Measurements from ENCODE around the gene ZNF511.

Gene ZNF511

DNA sequence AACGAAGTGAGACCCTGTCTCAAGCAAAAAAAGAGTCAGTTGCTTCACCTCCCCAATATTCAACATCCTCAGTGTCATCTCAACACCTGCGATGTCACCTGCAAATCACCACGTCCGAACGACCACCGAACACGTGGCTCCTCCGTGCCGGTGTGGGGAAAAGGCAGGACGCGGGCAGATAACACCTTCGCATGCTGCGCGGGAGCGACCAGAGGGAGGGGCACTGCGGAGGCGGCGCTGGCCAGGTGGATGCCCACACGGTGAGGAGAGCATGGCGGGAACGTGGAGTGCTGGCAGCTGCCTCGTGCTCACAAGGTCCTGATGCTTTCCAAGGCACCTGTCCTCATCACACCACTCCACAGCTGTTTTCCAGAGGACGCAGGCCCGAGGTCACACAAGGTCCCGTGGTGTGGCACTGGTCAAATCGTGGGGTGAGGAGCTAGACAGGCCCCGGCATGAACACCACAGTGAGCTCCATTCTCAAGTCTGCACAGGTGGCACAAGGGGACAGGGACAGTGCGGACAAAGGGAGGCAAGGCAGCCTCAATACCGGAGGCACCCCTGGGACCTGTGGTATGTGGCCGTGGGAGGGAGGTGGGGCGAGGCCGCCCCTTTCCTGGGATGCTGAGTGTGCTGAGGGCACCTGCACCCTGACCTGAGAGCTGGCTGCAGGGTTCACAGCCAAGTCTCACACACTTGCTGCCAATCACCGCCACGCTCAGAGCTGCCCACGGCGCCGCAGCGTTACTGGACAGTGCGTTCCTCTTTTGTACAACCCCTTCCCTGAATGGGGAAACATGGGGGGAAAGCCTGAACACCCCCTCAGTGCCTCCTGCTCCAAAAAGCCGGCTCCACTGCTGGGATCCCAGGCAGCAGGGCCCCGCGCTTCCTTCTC, 13.0 kb upstream of the ZNF511 start:
- DNase-seq = no peak

DNA sequence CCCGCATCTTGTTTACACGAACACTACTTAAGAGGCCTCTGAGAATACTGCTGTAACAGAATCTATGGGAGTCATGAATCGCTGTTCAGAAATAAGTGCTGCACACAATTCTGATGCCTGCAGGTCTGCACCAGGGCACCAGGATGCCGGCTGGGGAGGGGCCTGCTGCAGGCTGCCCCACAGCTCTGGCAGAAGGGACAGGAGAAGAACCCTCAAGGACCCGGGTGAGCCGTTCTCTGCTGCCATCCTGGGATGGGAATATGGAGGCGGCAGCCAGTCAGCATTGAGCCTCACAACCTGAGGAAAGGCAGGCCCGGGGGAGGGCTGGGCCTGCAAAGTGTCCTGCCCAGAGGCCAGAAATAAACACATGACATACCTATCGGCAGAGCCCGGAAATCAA, 11.2 kb upstream of the ZNF511 start:
- no peak for DNase-seq

DNA sequence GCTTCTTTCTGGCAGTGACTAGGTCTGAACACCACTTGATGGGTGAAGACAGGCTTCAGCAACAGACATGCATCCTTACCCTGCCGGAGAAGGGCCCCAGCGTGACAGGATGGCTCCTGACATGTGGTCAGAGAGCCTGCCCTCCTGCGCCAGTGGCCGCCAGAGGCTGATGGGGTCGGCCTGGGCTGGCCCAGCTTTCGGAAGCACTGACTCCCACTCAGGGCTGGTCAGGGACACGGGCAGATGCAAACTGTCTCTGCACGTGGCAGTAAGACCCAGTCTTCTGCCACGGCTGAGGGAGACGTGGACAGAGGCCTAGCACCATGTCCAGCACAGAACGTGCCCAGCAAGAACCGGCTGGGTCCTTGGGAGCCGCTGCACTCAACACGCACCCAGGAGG, 10.2 kb upstream of the ZNF511 start:
- DNase-seq = no peak

DNA sequence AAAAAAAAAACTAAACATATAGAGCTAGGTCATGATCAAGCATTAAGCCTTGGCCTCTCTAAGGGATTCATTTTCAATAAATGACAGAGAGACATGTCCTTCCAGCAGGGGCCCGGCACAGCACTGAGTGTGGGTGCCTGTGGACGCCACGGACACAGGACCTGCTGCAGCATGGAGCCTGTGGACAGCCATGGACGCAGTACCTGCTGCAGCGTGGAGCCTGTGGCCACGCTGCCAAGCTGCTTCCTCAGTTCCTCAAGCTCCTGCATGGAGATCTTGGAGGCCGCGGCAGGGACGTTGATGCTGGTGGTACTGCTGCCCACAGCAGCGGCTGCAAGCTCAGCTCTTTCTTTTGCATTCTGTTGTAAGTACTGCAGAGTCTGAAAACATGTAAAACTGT, 9.5 kb upstream of the ZNF511 start:
- DNase-seq = no peak

DNA sequence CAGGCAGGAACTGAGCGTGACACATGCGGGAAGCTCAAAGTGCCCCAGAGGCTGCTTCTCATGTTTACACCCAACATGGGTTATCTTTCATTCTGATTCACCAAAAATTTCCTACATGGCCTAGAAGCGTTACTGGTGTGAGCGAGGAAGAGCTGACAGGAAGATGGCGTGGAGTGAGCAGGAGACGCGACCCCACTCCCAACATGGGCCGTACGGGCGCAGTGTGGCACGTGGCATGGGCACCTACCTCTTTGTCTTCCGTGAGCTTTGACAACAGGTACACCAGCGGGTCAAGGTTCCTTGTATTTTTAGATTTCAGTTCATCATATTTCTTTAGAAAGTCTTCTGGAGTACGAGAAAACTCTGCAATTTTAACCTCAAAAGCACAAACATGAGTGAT, 9.0 kb upstream of the ZNF511 start:
- no peak for DNase-seq

DNA sequence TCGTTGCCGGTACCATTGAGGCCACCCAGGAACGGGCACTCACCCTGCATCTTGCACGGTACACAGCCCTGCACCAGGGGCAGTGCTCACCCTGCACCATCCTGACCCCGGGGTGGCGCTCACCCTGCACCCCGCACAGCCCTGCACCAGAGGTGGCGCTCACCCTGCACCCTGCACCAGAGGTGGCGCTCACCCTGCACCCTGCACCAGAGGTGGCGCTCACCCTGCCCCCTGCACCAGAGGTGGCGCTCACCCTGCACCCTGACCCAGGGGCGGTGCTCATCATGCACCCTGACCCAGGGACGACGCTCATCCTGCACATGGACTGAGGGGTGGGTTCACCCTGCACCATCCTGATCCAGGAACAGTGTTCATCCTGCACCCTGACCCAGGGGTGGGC, 6.5 kb upstream of the ZNF511 start:
- DNase-seq = no peak

DNA sequence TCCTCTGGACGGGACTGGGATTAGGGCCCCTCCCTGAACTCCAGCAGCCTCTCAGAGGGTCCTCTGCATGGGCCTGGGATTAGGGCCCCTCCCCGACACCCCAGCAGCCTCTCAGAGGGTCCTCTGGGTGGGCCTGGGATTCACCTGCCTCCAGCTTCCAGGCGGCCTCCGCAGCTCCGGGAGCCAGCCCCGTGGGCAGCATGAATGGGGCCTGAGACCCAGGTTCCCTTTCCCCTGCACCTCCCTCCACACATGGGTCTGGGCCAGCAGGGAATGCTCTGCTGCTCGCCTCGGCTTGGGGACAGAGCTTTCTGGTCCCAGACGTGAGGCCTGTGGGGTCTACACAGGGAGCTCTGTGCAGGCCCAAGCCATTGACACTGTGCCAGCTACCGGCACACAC, 5.5 kb upstream of the ZNF511 start:
- DNase-seq = no peak

DNA sequence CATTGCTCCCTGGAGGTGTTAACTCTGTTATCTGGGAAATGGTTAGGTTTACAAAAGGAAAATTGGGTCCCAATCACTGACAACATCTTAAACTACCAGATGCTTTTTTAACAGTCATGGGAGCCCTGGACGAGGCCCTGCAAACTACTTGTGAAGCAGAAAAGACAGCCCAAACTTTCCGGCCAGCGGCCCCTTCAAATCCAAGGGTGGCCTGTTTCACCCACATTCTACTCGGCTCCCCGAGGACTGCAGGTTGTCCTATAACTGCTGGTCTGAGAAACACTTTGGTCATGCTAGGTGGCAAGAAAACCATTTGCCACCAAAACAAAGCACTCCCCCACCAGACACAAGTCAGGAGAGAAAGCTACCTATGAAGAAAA, 2.6 kb upstream of the ZNF511 start:
- DNase-seq = no peak

DNA sequence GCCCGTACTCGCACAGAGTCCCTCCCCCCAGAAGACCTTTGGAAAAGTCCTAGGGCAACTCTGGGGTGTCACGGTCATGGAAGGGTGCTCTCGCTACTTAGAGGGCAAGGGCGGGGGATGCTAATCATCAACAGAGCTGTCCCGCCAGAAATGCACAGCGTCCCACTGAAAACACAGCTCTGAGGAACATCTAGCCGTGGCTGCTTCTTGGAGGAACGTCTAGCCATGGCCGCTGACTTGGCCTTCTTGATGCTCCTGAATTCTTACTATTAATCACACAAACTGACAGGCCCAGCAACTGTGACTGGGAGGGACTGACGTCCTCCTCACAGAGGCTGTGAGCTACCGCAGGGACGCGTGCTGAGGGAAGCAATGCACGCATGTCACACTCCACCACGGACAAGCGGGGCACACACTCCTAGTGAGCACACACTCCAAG, 1.8 kb upstream of the ZNF511 start:
- no peak for DNase-seq

DNA sequence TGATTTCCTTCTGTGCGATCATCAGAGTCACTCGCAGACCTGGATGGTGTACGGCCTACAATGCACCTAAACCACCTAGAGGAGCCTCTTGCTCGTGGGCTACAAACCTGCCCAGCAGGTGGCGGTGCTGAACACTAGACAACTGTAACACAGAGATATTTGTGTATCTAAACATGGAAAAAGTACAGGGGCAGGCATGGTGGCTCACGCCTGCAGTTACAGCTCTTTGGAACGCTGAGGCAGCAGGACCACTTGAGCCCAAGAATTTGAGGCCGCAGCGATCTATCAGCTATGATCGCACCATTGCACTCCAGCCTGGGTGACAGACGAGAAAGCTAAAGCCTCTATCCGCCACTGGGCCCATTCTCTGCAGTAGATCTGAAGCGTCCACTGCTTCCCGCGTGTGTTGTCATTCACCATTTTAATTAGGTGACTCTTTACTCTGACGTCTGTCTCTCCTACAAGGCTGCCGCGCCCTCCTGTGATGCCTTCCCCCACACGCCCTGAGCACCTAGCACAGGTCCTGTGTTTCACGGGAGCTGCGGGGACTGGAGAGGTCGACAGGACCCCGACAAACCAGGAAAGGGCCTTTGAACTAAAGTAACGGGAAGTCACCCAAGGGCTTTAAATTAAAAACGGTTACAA, 816 bp upstream of the ZNF511 start:
- DNase-seq = peak; percentile 63

DNA sequence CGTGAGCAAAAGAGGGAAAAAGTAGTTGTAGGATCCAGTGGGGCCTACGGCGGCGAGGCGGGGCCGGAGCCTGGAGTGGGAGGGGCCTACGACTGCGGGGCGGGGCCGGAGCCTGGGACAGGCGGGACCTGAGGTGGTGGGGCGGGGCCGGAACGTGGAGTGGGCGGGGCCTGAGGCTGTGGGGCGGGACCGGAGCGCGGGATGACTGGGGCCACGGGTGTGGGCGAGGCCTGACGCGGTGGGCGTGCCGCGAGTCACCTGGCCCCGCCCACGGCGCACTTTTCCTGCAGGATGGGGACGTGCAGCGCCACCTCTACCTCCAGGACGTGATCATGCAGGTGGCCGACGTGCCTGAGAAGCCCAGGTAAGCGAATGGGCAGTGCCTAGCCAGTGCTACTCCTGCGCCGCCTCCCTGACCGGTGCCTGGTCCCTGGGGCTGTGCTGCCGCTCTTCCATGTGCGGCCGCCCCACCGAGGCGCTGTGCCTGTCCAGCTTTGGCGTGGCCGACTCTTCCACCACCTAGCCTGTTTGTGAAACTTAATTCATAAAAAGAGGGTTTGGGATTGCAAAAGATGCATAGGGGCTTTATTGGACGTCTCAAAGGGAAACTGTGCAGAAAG, 496 bp downstream of the ZNF511 start:
- peak; percentile 96 for DNase-seq

DNA sequence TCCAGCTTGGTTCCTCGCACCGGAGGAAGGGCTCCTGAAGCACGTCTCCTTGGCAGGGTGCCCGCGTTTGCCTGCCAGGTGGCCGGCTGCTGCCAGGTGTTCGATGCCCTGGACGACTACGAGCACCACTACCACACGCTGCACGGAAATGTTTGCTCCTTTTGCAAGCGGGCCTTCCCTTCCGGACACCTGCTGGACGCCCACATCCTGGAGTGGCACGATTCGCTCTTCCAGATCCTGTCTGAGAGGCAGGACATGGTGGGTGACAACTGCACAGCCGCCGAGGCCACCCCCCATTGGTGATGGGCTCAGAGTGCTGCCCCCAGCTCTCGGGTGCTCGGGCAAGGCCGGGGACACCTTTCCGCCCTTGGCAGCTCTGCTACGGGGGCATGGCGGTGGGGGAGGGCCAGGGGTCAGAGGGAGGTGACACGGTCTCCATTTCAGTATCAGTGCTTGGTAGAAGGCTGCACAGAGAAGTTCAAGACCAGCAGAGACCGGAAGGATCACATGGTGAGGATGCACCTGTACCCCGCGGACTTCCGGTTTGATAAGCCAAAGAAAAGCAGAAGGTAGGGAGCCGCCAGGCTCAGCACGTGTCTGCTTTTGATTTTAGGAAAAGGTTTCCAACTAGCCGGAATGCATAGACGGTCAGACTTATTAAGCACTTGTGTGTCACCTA, 1.1 kb downstream of the ZNF511 start:
- DNase-seq = no peak

DNA sequence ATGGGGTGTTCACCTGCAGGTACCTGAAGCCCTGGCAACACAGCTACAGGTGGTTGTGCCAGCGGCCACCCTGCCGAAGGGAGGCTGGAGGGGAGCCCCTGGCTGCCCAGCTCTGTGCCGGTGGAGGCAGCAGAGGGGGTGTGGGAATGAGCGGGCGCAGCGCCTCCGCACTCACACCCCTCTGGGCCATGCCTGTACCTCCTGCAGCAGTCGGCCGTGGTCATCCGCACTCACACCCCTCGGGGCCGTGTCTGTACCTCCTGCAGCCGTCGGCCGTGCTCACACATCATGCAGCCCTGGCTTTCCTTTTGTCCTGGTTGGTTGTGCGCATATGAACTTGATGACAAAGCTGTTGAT, 1.7 kb downstream of the ZNF511 start:
- no peak for DNase-seq

DNA sequence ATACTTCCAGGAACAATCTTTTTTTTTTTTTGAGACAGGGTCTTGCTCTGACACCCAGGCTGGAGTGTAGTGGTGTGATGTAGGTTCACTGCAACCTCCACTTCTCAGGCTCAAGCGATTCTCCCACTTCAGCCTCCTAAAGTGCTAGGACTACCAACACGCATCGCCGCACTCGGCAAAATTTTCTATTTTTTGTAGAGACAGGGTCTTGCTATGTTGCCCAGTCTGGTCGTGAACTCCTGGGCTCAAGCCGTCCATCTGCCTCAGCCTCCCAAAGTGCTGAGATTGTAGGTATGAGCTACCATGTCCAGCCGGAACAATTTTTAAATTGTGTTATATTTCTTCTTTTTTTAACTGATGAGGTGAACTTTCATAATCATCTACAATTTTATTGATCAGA, 2.1 kb downstream of the ZNF511 start:
- no peak for DNase-seq

DNA sequence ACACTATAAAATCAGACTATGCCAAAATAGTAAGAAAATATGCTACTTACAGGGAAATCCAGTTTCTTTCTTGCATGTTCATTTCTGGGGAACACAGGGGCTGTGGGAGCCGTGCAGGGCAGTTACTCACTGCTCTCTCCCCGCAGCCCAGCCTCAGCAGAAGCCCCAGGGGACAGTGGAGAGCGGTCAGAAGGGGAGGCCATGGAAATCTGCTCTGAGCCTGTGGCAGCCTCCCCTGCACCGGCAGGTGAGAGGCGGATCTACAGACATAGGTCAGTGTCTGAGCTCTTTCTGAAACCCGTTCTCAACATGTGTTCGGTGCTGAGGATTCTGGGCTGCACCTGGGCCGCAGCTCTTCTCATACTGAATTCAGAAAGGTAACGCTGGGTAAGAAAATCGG, 2.9 kb downstream of the ZNF511 start:
- DNase-seq = no peak

DNA sequence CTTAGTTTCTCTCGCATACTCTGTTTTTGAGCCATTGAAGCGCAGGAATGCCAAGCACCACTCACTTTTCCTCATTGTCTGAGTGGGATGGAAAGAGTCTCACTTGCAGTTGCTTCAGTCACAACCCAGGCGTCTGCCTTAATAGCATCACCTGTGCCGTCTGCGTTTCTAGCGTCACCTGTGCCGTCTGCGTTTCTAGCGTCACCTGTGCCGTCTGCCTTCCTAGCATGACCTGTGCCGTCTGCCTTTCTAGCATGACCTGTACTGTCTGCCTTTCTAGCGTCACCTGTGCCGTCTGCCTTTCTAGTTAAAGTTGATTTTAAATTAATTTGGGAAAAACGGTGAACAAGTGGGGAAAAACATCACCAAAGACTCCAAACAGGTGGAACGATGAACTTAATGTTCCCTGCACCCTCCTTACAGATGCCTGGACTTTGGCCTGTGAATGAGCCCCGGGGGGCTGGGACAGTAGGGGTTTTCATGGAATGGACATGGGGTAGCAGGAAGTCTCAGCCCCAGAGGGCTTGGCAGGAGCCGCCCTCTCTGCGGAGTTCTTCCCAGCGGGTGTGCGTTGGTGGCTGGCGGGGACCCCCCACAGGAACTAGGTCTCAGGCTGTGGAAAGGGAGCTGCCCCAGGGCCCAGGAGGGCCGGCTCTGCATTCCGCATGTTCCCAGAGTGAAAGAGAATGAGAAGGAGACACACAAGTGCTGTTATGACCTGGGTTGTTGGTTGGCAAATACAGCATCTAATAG, 3.5 kb downstream of the ZNF511 start:
- DNase-seq = no peak

DNA sequence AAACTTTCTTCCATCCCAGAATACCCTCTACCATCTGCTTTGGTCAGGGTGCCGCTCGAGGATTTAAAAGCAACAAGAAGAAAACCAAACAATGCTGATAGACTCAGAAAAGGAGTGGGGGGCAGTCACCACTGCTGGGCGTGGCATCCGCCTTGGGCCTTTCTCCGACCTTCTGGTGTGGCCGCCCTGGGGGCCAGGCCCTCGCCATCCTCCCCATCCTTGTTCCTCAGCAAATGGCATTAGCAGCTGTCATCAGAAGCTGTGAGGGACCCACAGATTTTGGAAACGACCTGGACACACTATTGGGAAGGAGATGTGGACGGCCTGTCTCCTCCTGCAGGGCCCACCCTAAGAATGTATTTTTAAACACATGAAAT, 4.0 kb downstream of the ZNF511 start:
- no peak for DNase-seq

DNA sequence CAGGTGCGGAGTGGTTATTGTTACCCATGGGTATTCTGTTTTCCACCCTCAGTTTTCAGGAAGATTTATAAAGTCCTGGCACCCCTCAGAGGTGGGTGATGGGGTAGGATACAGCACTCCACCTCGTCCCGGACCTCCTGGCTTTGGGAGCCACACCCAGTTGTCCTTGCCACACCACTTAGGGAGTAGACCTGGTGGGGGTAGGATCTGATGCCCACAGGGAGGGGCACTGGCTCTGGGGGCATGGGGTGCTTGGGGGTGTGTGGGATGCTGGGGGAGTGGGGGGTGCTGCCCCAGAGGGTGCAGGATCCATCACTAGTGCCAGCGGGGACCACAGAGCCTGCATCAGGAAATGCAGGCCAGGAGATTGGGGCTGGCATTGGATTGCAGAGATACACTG, 4.5 kb downstream of the ZNF511 start:
- DNase-seq = no peak

DNA sequence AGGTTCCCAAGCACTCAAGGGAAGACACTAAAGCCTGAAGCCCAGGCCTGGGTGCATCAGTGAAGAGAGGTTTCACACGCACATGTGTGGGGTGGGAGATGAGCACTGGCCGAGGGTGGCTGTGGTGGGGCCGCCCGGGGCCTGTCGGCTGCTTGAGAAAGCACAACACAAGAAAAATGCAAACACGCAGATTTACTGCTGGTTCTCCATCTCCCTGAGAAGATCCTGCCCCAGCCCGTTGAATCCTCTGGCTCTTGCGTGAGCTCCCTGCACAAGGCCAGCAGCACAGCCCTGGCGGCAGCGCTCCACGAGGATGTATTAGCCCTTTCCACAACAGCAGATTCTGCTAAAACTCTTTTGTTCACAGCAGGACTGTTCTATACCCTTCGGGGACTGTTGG, 6.2 kb downstream of the ZNF511 start:
- no peak for DNase-seq

DNA sequence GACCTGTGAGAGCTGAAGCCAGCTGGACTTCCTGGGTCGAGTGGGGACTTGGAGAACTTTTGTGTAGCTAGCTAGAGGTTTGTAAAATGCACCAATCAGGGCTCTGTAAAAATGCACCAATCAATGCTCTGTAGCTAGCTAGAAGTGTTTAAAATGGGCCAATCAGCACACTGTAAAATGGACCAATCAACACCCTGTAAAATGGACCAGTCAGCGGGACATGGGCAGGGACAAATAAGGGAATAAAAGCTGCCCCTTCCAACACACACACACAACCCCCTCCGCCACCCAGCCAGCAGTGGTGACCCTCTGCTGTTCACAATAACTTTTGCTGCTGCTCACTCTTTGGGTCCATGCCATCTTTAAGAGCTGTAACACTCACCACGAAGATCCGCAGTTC, 7.1 kb downstream of the ZNF511 start:
- no peak for DNase-seq

DNA sequence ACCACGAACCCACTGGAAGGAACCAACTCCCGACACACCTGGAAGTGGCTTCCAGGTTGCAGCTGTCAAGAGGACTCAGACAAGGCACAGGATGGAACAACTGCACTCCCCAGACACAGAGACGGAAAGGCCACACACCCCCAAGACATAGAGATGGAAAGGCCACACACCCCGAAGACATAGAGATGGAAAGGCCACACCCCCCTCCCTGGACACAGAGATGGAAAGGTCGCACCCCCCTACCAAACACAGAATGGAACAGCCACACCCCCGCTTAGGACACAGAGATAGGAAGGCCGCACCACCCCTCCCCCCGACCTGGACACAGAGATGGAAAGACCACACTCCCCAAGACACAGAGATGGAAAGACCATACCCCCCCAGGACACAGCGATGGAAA, 7.6 kb downstream of the ZNF511 start:
- DNase-seq = no peak

DNA sequence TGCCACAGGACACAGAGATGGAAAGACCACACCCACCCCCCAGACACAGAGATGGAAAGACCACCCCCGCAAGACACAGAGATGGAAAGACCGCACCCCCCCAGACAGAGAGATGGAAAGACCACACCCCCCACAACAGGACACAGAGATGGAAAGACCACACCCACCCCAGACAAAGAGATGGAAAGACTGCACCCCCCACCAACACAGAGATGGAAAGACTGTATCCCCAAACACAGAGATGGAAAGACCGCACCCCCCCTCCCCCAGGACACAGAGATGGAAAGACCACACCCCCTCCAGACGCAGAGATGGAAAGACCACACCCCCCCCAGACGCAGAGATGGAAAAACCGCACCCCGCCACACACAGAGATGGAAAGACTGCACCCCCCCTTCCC, 8.0 kb downstream of the ZNF511 start:
- no peak for DNase-seq

DNA sequence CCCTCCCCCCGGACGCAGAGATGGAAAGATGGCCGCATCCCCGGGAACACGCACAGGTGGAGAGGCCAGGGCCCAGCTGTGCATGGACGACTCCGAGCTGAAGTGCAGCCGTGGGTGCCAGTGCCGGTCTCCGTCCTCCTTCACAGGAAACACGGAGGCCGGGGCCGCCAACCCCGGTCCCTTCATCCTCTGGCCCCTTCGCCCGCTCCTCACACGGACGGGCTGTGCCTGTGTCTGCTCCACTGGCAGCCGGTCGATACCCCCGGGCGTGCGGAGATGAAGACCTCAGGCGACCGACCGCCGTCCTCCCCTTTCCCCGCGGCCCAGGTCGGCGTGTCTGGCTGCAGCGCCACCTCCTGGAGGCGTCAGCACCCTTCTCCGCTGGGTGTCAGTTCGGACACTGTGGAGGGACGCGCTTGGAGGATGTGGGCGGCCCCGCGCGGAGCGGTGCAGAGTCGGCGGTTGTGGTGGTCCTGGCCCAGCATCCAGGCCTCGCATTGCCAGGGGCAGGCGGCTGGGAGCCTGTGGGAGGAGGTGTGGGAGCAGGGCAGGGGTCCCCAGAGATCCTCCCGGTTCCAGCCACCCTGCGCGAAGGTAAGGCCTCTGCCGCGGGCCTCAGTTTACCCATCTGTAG, 9.9 kb downstream of the ZNF511 start:
- DNase-seq = peak; percentile 80

Measured in suppressor macrophage treated with lipopolysaccharide for 4 hours (primary cell).